ENCODE data around the gene CADM2.

DNA sequence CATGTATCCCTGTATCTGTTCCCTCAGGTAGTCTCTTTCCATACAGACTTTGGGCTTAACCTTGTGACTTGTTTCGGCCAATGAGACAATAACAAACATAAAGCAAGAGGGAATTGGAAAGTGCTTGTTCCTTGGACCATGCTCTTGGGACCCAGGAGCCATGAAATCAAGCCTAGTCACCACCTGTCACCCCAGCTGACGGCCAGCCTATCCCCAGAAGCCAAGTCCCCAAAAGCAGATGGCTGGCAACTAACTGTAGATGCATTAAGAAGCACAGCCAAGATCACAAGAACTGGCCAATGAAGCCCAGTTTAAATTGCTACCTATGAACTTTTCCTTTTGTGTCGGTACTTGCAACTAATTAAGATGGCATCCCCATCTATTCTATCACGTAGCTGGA is 822.0 kb downstream of the CADM2 start:
- TF ChIP-seq CTCF (IDR thresholded peaks at IDR 0.05): no peak
- no peak for TF ChIP-seq POLR2A (IDR thresholded peaks at IDR 0.05)
